ENCODE data around the gene RAI1.
A peak's percentile ranks its signal among the peaks of the same experiment; 100 is the strongest.

Gene RAI1

GRCh38 chr17:17785407-17785806, 104.1 kb downstream of the RAI1 start:
- H3K36me3 ChIP-seq (ENCODE audit: control insufficient read depth, insufficient read depth, low read length): no peaks in the 10 kb centered on the region
- H3K79me2 ChIP-seq (ENCODE audit: control insufficient read depth, insufficient read depth, low read length): no peaks in the 10 kb centered on the region
- H4K5ac ChIP-seq (ENCODE audit: low read length): no peak overlapping the region
- H2BK15ac ChIP-seq (replicated peaks; ENCODE audit: low read depth): no peak overlapping the region
- no peak overlapping the region for H3K9ac ChIP-seq (ENCODE audit: low read length)
- no peak overlapping the region for H3K4me2 ChIP-seq (ENCODE audit: low read length)
- no CpG with 5 or more reads among the region's 11 CpGs for WGBS (ENCODE audit: extremely low coverage, insufficient coverage, low lambda C conversion rate)
- no peak overlapping the region for H2BK120ac ChIP-seq (ENCODE audit: low read depth, low read length)
- H3K4ac ChIP-seq (ENCODE audit: low read depth, low read length): no peak overlapping the region
- H3K56ac ChIP-seq (ENCODE audit: low read length): no peak overlapping the region
- no peak overlapping the region for H3K27ac ChIP-seq (ENCODE audit: low read depth, low read length)
- no peak overlapping the region for H3K23ac ChIP-seq (ENCODE audit: low read length)
- no peaks in the 10 kb centered on the region for H3K79me1 ChIP-seq (ENCODE audit: low read length)
- H3K4me3 ChIP-seq (ENCODE audit: low read length): no peak overlapping the region
- H3K27me3 ChIP-seq (ENCODE audit: insufficient read depth, low read length, poor library complexity): no peaks in the 10 kb centered on the region
- no peak overlapping the region for H4K8ac ChIP-seq (ENCODE audit: low read depth, low read length)
- H2BK5ac ChIP-seq (ENCODE audit: low read length): no peak overlapping the region
- no peak overlapping the region for H3K18ac ChIP-seq (ENCODE audit: low read length)
- no peak for DNase-seq
- no peak overlapping the region for H2AK5ac ChIP-seq (ENCODE audit: low read length)
- H3K4me1 ChIP-seq (ENCODE audit: control insufficient read depth, low read depth, low read length): peaks cover 8% of the 10 kb centered on the region

GRCh38 chr17:17786998-17787397, 105.7 kb downstream of the RAI1 start:
- Histone ChIP-seq H4K8ac (ENCODE audit: low read depth, low read length) (no peak overlapping the region), H2BK15ac (replicated peaks; ENCODE audit: low read depth) (no peak overlapping the region), H3K79me2 (ENCODE audit: control insufficient read depth, insufficient read depth, low read length) (no peaks in the 10 kb centered on the region), H3K27ac (ENCODE audit: low read depth, low read length) (no peak overlapping the region), H2BK120ac (ENCODE audit: low read depth, low read length) (no peak overlapping the region), H3K27me3 (ENCODE audit: insufficient read depth, low read length, poor library complexity) (peaks cover 1% of the 10 kb centered on the region), H3K4me3 (ENCODE audit: low read length) (no peak overlapping the region), H3K79me1 (ENCODE audit: low read length) (no peaks in the 10 kb centered on the region), H3K18ac (ENCODE audit: low read length) (no peak overlapping the region), H4K5ac (ENCODE audit: low read length) (no peak overlapping the region), H2AK5ac (ENCODE audit: low read length) (no peak overlapping the region), H3K36me3 (ENCODE audit: control insufficient read depth, insufficient read depth, low read length) (no peaks in the 10 kb centered on the region), H2BK5ac (ENCODE audit: low read length) (no peak overlapping the region), H3K56ac (ENCODE audit: low read length) (peak overlapping the region; percentile 42), H3K23ac (ENCODE audit: low read length) (no peak overlapping the region), H3K4me2 (ENCODE audit: low read length) (no peak overlapping the region), H3K4me1 (ENCODE audit: control insufficient read depth, low read depth, low read length) (peaks cover 4% of the 10 kb centered on the region), H3K4ac (ENCODE audit: low read depth, low read length) (no peak overlapping the region), H3K9ac (ENCODE audit: low read length) (no peak overlapping the region)
- no CpG with 5 or more reads among the region's 2 CpGs for WGBS (ENCODE audit: extremely low coverage, insufficient coverage, low lambda C conversion rate)
- DNase-seq: peak; percentile 48

GRCh38 chr17:17787568-17787967, 106.3 kb downstream of the RAI1 start:
- Histone ChIP-seq H3K79me1 (ENCODE audit: low read length) (no peaks in the 10 kb centered on the region), H3K27me3 (ENCODE audit: insufficient read depth, low read length, poor library complexity) (peaks cover 1% of the 10 kb centered on the region), H3K27ac (ENCODE audit: low read depth, low read length) (no peak overlapping the region), H3K9ac (ENCODE audit: low read length) (no peak overlapping the region), H4K8ac (ENCODE audit: low read depth, low read length) (no peak overlapping the region), H3K4me1 (ENCODE audit: control insufficient read depth, low read depth, low read length) (peaks cover 4% of the 10 kb centered on the region), H2AK5ac (ENCODE audit: low read length) (no peak overlapping the region), H2BK15ac (replicated peaks; ENCODE audit: low read depth) (no peak overlapping the region), H2BK120ac (ENCODE audit: low read depth, low read length) (no peak overlapping the region), H3K23ac (ENCODE audit: low read length) (no peak overlapping the region), H3K4me3 (ENCODE audit: low read length) (no peak overlapping the region), H3K4ac (ENCODE audit: low read depth, low read length) (no peak overlapping the region), H3K18ac (ENCODE audit: low read length) (no peak overlapping the region), H3K79me2 (ENCODE audit: control insufficient read depth, insufficient read depth, low read length) (no peaks in the 10 kb centered on the region), H4K5ac (ENCODE audit: low read length) (no peak overlapping the region), H3K36me3 (ENCODE audit: control insufficient read depth, insufficient read depth, low read length) (no peaks in the 10 kb centered on the region), H3K56ac (ENCODE audit: low read length) (no peak overlapping the region), H2BK5ac (ENCODE audit: low read length) (no peak overlapping the region), H3K4me2 (ENCODE audit: low read length) (no peak overlapping the region)
- no CpG with 5 or more reads among the region's 7 CpGs for WGBS (ENCODE audit: extremely low coverage, insufficient coverage, low lambda C conversion rate)
- DNase-seq: no peak

GRCh38 chr17:17788967-17789366, 107.7 kb downstream of the RAI1 start:
- Histone ChIP-seq H2BK15ac (replicated peaks; ENCODE audit: low read depth) (no peak overlapping the region), H3K56ac (ENCODE audit: low read length) (no peak overlapping the region), H2BK5ac (ENCODE audit: low read length) (no peak overlapping the region), H3K9ac (ENCODE audit: low read length) (no peak overlapping the region), H3K79me1 (ENCODE audit: low read length) (no peaks in the 10 kb centered on the region), H3K4me2 (ENCODE audit: low read length) (no peak overlapping the region), H3K4ac (ENCODE audit: low read depth, low read length) (no peak overlapping the region), H2BK120ac (ENCODE audit: low read depth, low read length) (no peak overlapping the region), H3K27me3 (ENCODE audit: insufficient read depth, low read length, poor library complexity) (peaks cover 1% of the 10 kb centered on the region), H3K4me1 (ENCODE audit: control insufficient read depth, low read depth, low read length) (peaks cover 7% of the 10 kb centered on the region), H3K27ac (ENCODE audit: low read depth, low read length) (no peak overlapping the region), H3K79me2 (ENCODE audit: control insufficient read depth, insufficient read depth, low read length) (no peaks in the 10 kb centered on the region), H2AK5ac (ENCODE audit: low read length) (no peak overlapping the region), H3K36me3 (ENCODE audit: control insufficient read depth, insufficient read depth, low read length) (no peaks in the 10 kb centered on the region), H3K18ac (ENCODE audit: low read length) (no peak overlapping the region), H3K23ac (ENCODE audit: low read length) (no peak overlapping the region), H4K8ac (ENCODE audit: low read depth, low read length) (no peak overlapping the region), H4K5ac (ENCODE audit: low read length) (no peak overlapping the region), H3K4me3 (ENCODE audit: low read length) (no peak overlapping the region)
- no CpG with 5 or more reads among the region's 8 CpGs for WGBS (ENCODE audit: extremely low coverage, insufficient coverage, low lambda C conversion rate)
- no peak for DNase-seq

GRCh38 chr17:17789410-17789809, 108.2 kb downstream of the RAI1 start:
- H4K8ac ChIP-seq (ENCODE audit: low read depth, low read length): no peak overlapping the region
- H2AK5ac ChIP-seq (ENCODE audit: low read length): no peak overlapping the region
- H3K4ac ChIP-seq (ENCODE audit: low read depth, low read length): no peak overlapping the region
- no peak overlapping the region for H2BK15ac ChIP-seq (replicated peaks; ENCODE audit: low read depth)
- H4K5ac ChIP-seq (ENCODE audit: low read length): no peak overlapping the region
- no CpG with 5 or more reads among the region's 6 CpGs for WGBS (ENCODE audit: extremely low coverage, insufficient coverage, low lambda C conversion rate)
- no peak overlapping the region for H3K23ac ChIP-seq (ENCODE audit: low read length)
- no peaks in the 10 kb centered on the region for H3K79me1 ChIP-seq (ENCODE audit: low read length)
- no peak overlapping the region for H2BK120ac ChIP-seq (ENCODE audit: low read depth, low read length)
- H3K9ac ChIP-seq (ENCODE audit: low read length): no peak overlapping the region
- no peak for DNase-seq
- H3K4me3 ChIP-seq (ENCODE audit: low read length): no peak overlapping the region
- peaks cover 5% of the 10 kb centered on the region for H3K4me1 ChIP-seq (ENCODE audit: control insufficient read depth, low read depth, low read length)
- H3K18ac ChIP-seq (ENCODE audit: low read length): no peak overlapping the region
- no peak overlapping the region for H3K56ac ChIP-seq (ENCODE audit: low read length)
- H3K4me2 ChIP-seq (ENCODE audit: low read length): no peak overlapping the region
- H2BK5ac ChIP-seq (ENCODE audit: low read length): no peak overlapping the region
- H3K36me3 ChIP-seq (ENCODE audit: control insufficient read depth, insufficient read depth, low read length): no peaks in the 10 kb centered on the region
- peaks cover 1% of the 10 kb centered on the region for H3K27me3 ChIP-seq (ENCODE audit: insufficient read depth, low read length, poor library complexity)
- no peaks in the 10 kb centered on the region for H3K79me2 ChIP-seq (ENCODE audit: control insufficient read depth, insufficient read depth, low read length)
- H3K27ac ChIP-seq (ENCODE audit: low read depth, low read length): no peak overlapping the region

- no peak overlapping the region for H3K4me3 ChIP-seq (ENCODE audit: low read length)
- H3K27ac ChIP-seq (ENCODE audit: low read depth, low read length): no peak overlapping the region
- peaks cover 3% of the 10 kb centered on the region for H3K4me1 ChIP-seq (ENCODE audit: control insufficient read depth, low read depth, low read length)
- no peak overlapping the region for H2AK5ac ChIP-seq (ENCODE audit: low read length)
- H3K4me2 ChIP-seq (ENCODE audit: low read length): no peak overlapping the region
- WGBS (ENCODE audit: extremely low coverage, insufficient coverage, low lambda C conversion rate): no CpG with 5 or more reads among the region's 12 CpGs
- no peak overlapping the region for H3K4ac ChIP-seq (ENCODE audit: low read depth, low read length)
- H3K23ac ChIP-seq (ENCODE audit: low read length): no peak overlapping the region
- H3K27me3 ChIP-seq (ENCODE audit: insufficient read depth, low read length, poor library complexity): peaks cover 1% of the 10 kb centered on the region
- H3K56ac ChIP-seq (ENCODE audit: low read length): no peak overlapping the region
- H3K79me1 ChIP-seq (ENCODE audit: low read length): no peaks in the 10 kb centered on the region
- H2BK120ac ChIP-seq (ENCODE audit: low read depth, low read length): no peak overlapping the region
- no peak overlapping the region for H3K18ac ChIP-seq (ENCODE audit: low read length)
- no peaks in the 10 kb centered on the region for H3K79me2 ChIP-seq (ENCODE audit: control insufficient read depth, insufficient read depth, low read length)
- no peak for DNase-seq
- no peak overlapping the region for H2BK15ac ChIP-seq (replicated peaks; ENCODE audit: low read depth)
- no peak overlapping the region for H3K9ac ChIP-seq (ENCODE audit: low read length)
- no peak overlapping the region for H4K8ac ChIP-seq (ENCODE audit: low read depth, low read length)
- no peaks in the 10 kb centered on the region for H3K36me3 ChIP-seq (ENCODE audit: control insufficient read depth, insufficient read depth, low read length)
- H2BK5ac ChIP-seq (ENCODE audit: low read length): no peak overlapping the region
- H4K5ac ChIP-seq (ENCODE audit: low read length): no peak overlapping the region
Observed at GRCh38 chr17:17789828-17790636, 108.8 kb downstream of the RAI1 start.

Measured in mesendoderm (in vitro differentiated cells).